Spinal cord (tissue), 4 donors: ENCODE measurements around the gene DSC2. TPM values are rescaled to one million over a fixed set of nuclear protein-coding genes. Genes with fewer than 3 reads are reported as not detected.

ENCODE experiments used
- polyA plus RNA-seq, 2 donors: library from polyadenylated mRNA; unstranded; fragments of 120-200 nt; gene quantifications; one replicate each; pipeline ENCODE4 v1.2.1, GENCODE V29; 2013; ENCODE audit not compliant: insufficient read length in 2 of 2
- total RNA-seq, 2 donors: library from RNA; depleted of rRNA in 1 of 2; stranded (reverse); fragments of 120-200 nt in 1 of 2; fragments of >200 nt in 1 of 2; gene quantifications; one replicate each; pipeline versions ENCODE4 v1.2.3 to v1.2.4, GENCODE V29; 2013 to 2014

The DSC2 gene
- total and polyA plus RNA-seq, 4 donors = 2.0 to 24.8 (median 6.2) TPM

Other genes with a start within 250 kb of the DSC2 start
- gene DSC3, start 59.7 kb downstream of the DSC2 start, total RNA-seq = 1 to 10 TPM; 2.6 to 9.5 TPM
- gene DSC3, start 59.7 kb downstream of the DSC2 start, polyA plus RNA-seq = under 1 TPM; 0.05 to 0.78 TPM
- under 1 TPM; 0.10 to 0.28 TPM for gene DSC1, start 60.4 kb upstream of the DSC2 start, total RNA-seq
- gene DSC1, start 60.4 kb upstream of the DSC2 start, polyA plus RNA-seq = under 1 TPM; 0.06 to 0.11 TPM
- 1 to 10 TPM in 1 of 2 donors, under 1 TPM in 1; 0.20 to 1.5 TPM for gene DSG1, start 215.7 kb upstream of the DSC2 start, total RNA-seq
- under 1 TPM in 1 of 2 donors, not detected in 1; 0.17 TPM for gene DSG1, start 215.7 kb upstream of the DSC2 start, polyA plus RNA-seq